Gastroesophageal sphincter (tissue), 3 donors: Measurements from ENCODE around the gene GPR35.

Source experiments
- EP300 ChIP-seq: sonication (generic); formaldehyde crosslinking; IDR thresholded peaks from one replicate; pipeline ENCODE4 v1.6.1; 2017; ENCODE audit warnings: antibody characterized with exemption, mild to moderate bottlenecking
- POLR2A ChIP-seq, 2 donors: fragments of 450-650 bp; IDR thresholded peaks; one replicate each; pipeline ENCODE4 v1.6.1; 2017; ENCODE audit warnings: antibody characterized with exemption in 2 of 2, mild to moderate bottlenecking in 2 of 2, moderate library complexity in 1 of 2
- POLR2AphosphoS5 ChIP-seq: sonication (generic); formaldehyde crosslinking; IDR thresholded peaks from one replicate; pipeline ENCODE4 v1.6.1; 2017; ENCODE audit warnings: antibody characterized with exemption
- TF ChIP-seq, protein P1 (sequence below), 4 experiments: fragments of 200-600 bp in 2 of 4; fragments of 450-650 bp in 2 of 4; sonication (generic) in 1 of 4; IDR thresholded peaks; one replicate each; pipeline ENCODE4 v1.5.1; 2017 to 2019; ENCODE audit warnings: antibody characterized with exemption in 4 of 4, mild to moderate bottlenecking in 2 of 4, moderate library complexity in 2 of 4

DNA sequence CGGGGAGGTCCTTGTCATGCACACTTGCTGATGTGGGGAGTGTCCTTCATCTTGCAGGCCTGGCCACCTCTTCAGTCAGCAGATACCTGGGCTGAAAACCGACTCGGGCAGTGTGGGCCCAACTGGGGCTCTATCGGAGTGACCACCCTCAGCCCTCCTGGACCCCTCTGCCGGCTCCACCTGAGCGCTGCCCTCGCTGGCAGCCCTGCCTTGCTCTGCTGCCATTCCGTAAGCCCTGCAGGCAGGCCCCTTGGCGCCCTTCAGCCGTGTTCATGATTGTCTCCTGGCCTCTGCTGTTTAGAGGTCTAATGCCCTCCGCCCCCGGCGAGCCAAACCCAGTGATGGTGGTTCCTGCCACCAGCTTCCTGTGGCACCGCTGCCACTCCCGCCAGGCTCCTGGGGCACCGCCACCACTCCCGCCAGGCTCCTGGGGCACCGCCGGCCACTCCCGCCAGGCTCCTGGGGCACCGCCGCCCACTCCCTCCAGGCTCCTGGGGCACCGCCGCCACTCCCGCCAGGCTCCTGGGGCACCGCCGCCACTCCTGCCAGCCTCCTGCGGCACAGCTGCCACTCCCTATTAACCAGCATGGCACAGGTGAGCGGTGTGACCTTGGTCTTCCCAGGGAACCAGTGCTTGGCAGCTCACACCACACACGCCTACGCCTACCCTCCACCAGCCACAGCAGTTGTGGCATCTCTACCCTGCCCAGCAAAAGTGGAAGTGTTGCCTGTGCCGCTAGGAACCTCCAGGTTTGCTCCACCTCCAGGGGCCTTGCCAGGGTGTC, 22.8 kb upstream of the GPR35 start:
- TF ChIP-seq, protein P1, sequence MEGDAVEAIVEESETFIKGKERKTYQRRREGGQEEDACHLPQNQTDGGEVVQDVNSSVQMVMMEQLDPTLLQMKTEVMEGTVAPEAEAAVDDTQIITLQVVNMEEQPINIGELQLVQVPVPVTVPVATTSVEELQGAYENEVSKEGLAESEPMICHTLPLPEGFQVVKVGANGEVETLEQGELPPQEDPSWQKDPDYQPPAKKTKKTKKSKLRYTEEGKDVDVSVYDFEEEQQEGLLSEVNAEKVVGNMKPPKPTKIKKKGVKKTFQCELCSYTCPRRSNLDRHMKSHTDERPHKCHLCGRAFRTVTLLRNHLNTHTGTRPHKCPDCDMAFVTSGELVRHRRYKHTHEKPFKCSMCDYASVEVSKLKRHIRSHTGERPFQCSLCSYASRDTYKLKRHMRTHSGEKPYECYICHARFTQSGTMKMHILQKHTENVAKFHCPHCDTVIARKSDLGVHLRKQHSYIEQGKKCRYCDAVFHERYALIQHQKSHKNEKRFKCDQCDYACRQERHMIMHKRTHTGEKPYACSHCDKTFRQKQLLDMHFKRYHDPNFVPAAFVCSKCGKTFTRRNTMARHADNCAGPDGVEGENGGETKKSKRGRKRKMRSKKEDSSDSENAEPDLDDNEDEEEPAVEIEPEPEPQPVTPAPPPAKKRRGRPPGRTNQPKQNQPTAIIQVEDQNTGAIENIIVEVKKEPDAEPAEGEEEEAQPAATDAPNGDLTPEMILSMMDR (IDR thresholded peaks at IDR 0.05) = no peak
- TF ChIP-seq POLR2A (IDR thresholded peaks at IDR 0.05) (no peak), EP300 (no peak), POLR2AphosphoS5 (no peak)
